ENCODE measurements around the gene MKI67.

DNA sequence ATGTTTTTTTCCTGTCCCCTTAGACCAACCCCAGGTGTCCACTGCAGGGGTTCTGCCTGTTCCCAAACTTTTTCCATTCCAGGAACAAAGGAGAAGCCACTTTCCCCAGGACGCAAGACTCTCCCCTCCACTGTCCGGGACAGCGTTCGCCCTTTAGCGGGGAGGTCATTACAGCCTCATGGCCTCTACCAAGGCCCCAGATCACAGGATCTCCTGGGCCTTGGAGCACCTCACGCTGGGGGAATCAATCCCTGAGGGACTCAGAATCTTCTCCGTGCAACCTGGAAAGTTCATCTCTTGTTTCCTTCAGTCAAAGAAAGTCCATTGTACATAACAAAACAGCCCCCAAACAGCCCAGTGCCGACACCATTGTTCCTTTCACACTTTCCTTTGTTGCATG is 41.2 kb downstream of the MKI67 start:
- TF ChIP-seq, protein P1, sequence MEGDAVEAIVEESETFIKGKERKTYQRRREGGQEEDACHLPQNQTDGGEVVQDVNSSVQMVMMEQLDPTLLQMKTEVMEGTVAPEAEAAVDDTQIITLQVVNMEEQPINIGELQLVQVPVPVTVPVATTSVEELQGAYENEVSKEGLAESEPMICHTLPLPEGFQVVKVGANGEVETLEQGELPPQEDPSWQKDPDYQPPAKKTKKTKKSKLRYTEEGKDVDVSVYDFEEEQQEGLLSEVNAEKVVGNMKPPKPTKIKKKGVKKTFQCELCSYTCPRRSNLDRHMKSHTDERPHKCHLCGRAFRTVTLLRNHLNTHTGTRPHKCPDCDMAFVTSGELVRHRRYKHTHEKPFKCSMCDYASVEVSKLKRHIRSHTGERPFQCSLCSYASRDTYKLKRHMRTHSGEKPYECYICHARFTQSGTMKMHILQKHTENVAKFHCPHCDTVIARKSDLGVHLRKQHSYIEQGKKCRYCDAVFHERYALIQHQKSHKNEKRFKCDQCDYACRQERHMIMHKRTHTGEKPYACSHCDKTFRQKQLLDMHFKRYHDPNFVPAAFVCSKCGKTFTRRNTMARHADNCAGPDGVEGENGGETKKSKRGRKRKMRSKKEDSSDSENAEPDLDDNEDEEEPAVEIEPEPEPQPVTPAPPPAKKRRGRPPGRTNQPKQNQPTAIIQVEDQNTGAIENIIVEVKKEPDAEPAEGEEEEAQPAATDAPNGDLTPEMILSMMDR (IDR thresholded peaks at IDR 0.05; ENCODE audit: low read depth, low read length), result no peak
- TF ChIP-seq POLR2A (IDR thresholded peaks at IDR 0.05; ENCODE audit: extremely low read depth, insufficient read length), result no peak
